ENCODE data around the gene CEP85L. TPM values are rescaled to one million over a fixed set of nuclear protein-coding genes. Genes with fewer than 3 reads are reported as not detected.
A peak's percentile ranks its signal among the peaks of the same experiment; 100 is the strongest.

Gene CEP85L
- total and polyA plus RNA-seq, 4 experiments from 2014 or later = 32.7 to 71.1 (median 50.4) TPM

DNA sequence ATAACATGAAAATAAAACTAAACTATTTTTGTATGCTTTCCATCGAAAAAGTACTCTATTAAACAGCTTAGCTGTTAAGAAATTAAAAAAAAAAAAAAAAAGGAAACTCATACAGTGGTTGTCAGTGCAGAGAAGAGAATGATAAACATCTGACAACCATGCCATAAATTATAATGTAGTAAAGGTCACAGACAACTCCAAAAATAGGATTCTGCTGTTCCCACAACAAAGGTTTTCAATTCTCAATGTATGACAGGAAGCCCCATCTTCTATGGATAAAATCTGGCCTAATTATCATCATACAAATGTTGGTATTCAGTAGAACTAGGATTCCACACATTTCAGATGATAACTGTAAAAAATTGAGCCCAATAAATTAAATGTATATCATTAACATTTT is 98.3 kb downstream of the CEP85L start:
- DNase-seq = no peak
- H3K36me3 ChIP-seq (ENCODE audit: insufficient read depth, low read length) = no peaks in the 10 kb centered on the region
- H3K4me3 Mint-ChIP-seq = no peak overlapping the region
- H3K27ac Mint-ChIP-seq = peak overlapping the region in 2 of 7 donors; percentile 12 to 32
- H3K4me1 ChIP-seq (ENCODE audit: insufficient read depth, low read length) = peaks cover 34% of the 10 kb centered on the region
- H3K9me3 ChIP-seq (ENCODE audit: control insufficient read depth in 1 of 2, low read length in 2 of 2) = no peaks in the 10 kb centered on the region
- peaks cover 22 to 44% (median 34%) of the 10 kb centered on the region in 4 donors for H3K4me1 Mint-ChIP-seq
- no peaks in the 10 kb centered on the region for H3K27me3 ChIP-seq (ENCODE audit: insufficient read depth, low read length)
- CTCF ChIA-PET (ENCODE audit: partially characterized antibody) = interaction anchor here (0.9 to 2.8 kb wide), 5 partner anchors 11 to 578 kb away, joined by 3 to 13 read pairs (median 4); no protein-coding TSS in a partner anchor
- H3K36me3 Mint-ChIP-seq = peaks cover 9 to 16% of the 10 kb centered on the region in 2 donors
- H3K27ac ChIP-seq (ENCODE audit: low read depth, low read length) = no peak overlapping the region
- H3K9me3 Mint-ChIP-seq = no peaks in the 10 kb centered on the region
- intact Hi-C loops (cut with micrococcal nuclease) = loop anchor here (5.0 to 10.0 kb wide), 4 partner anchors 799 to 1208 kb away; partner anchors contain the start of genes GOPC and NUS1
- no peak overlapping the region for H3K4me3 ChIP-seq (ENCODE audit: low read length in 2 of 2)
- no peaks in the 10 kb centered on the region for H3K27me3 Mint-ChIP-seq
- POLR2A ChIA-PET (ENCODE audit: partially characterized antibody) = no interaction called here

DNA sequence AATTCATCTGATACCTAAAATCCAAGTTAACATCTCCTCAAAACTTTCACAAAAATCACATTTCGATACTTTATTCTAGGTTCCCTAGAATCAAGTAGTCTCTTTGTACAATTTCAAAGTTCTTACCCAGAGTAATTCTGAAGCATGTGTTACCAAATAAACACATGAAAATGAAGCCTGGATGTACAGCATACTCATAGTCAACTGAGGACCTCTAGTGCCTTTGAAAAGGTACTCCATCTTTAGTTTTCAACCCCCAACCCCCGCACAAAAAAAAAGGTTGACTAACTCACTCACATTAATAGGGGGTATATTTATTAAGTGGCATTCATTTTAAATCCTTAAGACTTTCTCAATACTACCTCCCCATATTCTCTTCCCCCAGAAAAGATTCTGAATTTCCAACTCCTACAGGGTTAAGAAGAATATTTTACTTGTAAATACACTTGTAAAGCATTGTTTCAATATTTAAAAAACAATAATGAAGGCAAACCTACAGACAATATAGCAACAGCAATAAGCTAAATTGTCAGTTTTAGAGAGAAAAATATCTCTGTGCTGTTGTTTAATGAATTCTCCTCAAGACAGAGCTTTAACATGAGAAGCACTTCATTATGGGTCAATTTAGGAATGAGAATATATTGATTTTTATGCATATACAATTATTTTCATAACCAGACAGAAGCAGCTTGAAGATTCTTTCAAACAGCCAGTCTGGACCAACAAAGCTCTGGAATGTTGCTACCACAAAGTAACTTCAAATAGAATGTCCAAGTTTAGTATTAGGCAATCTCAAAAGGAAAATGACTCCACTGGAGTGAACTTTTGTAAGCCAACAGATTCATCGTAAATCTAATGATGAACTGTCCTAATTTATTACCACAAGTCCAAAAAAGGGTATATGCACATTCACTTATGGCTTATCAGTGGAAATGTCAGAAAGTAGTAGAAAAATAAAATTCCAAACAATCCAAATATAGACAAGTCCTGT is 100.0 kb downstream of the CEP85L start:
- peaks cover 23% of the 10 kb centered on the region for H3K4me1 ChIP-seq (ENCODE audit: insufficient read depth, low read length)
- ChIA-PET POLR2A (ENCODE audit: partially characterized antibody) (no interaction called here), CTCF (ENCODE audit: partially characterized antibody) (interaction anchor here (0.7 to 1.7 kb wide), 10 partner anchors 8 to 575 kb away, joined by 3 to 5 read pairs (median 4); no protein-coding TSS in a partner anchor)
- H3K36me3 Mint-ChIP-seq = peaks cover 9 to 16% of the 10 kb centered on the region in 2 donors
- DNase-seq = peak in 4 of 5 donors; percentile 30 to 54 (median 41)
- H3K27me3 Mint-ChIP-seq = no peaks in the 10 kb centered on the region
- H3K4me1 Mint-ChIP-seq = peaks cover 18 to 37% (median 31%) of the 10 kb centered on the region in 4 donors
- no peaks in the 10 kb centered on the region for H3K9me3 ChIP-seq (ENCODE audit: control insufficient read depth in 1 of 2, low read length in 2 of 2)
- H3K4me3 ChIP-seq (ENCODE audit: low read length in 2 of 2) = no peak overlapping the region
- no peaks in the 10 kb centered on the region for H3K36me3 ChIP-seq (ENCODE audit: insufficient read depth, low read length)
- H3K4me3 Mint-ChIP-seq = peak overlapping the region in 1 of 8 donors; percentile 57
- no peaks in the 10 kb centered on the region for H3K27me3 ChIP-seq (ENCODE audit: insufficient read depth, low read length)
- no peaks in the 10 kb centered on the region for H3K9me3 Mint-ChIP-seq
- H3K27ac ChIP-seq (ENCODE audit: low read depth, low read length) = no peak overlapping the region
- H3K27ac Mint-ChIP-seq = peak overlapping the region in 3 of 7 donors; percentile 52 to 74 (median 72)
- intact Hi-C loops (cut with micrococcal nuclease) = loop anchor here (1.0 to 10.0 kb wide), 6 partner anchors 268 to 1207 kb away; partner anchors contain the start of genes GOPC and NUS1

- peaks cover 21 to 50% (median 37%) of the 10 kb centered on the region in 4 donors for H3K4me1 Mint-ChIP-seq
- H3K9me3 ChIP-seq (ENCODE audit: control insufficient read depth in 1 of 2, low read length in 2 of 2) = no peaks in the 10 kb centered on the region
- peaks cover 23% of the 10 kb centered on the region for H3K4me1 ChIP-seq (ENCODE audit: insufficient read depth, low read length)
- intact Hi-C loops (cut with micrococcal nuclease) = no loop called here
- no peaks in the 10 kb centered on the region for H3K27me3 ChIP-seq (ENCODE audit: insufficient read depth, low read length)
- no peak overlapping the region for H3K4me3 ChIP-seq (ENCODE audit: low read length in 2 of 2)
- DNase-seq = no peak
- H3K9me3 Mint-ChIP-seq = no peaks in the 10 kb centered on the region
- peaks cover 0 to 6% of the 10 kb centered on the region in 2 donors for H3K36me3 Mint-ChIP-seq
- no peak overlapping the region for H3K4me3 Mint-ChIP-seq
- CTCF ChIA-PET (ENCODE audit: partially characterized antibody) = interaction anchor here (1.0 to 1.3 kb wide), 2 partner anchors 31 to 573 kb away, joined by 4 read pairs; no protein-coding TSS in a partner anchor
- H3K27ac ChIP-seq (ENCODE audit: low read depth, low read length) = no peak overlapping the region
- no peaks in the 10 kb centered on the region for H3K36me3 ChIP-seq (ENCODE audit: insufficient read depth, low read length)
- no peak overlapping the region for H3K27ac Mint-ChIP-seq
- POLR2A ChIA-PET (ENCODE audit: partially characterized antibody) = no interaction called here
- H3K27me3 Mint-ChIP-seq = no peaks in the 10 kb centered on the region
These were observed 102.8 kb downstream of the CEP85L start for GRCh38 chr6:118548613-118549012.

- no peak for DNase-seq
- Mint-ChIP-seq H3K27ac (no peak within 1 kb of the TSS), H3K36me3 (peaks cover 0 to 6% of the 10 kb centered on the region in 2 donors), H3K27me3 (no peaks in the 10 kb centered on the region), H3K4me1 (peaks cover 23 to 50% (median 38%) of the 10 kb centered on the region in 4 donors), H3K9me3 (no peaks in the 10 kb centered on the region), H3K4me3 (no peak within 1 kb of the TSS)
- Histone ChIP-seq H3K4me1 (ENCODE audit: insufficient read depth, low read length) (peaks cover 20% of the 10 kb centered on the region), H3K27me3 (ENCODE audit: insufficient read depth, low read length) (no peaks in the 10 kb centered on the region), H3K36me3 (ENCODE audit: insufficient read depth, low read length) (no peaks in the 10 kb centered on the region), H3K4me3 (ENCODE audit: low read length in 2 of 2) (no peak within 1 kb of the TSS), H3K27ac (ENCODE audit: low read depth, low read length) (no peak within 1 kb of the TSS), H3K9me3 (ENCODE audit: control insufficient read depth in 1 of 2, low read length in 2 of 2) (no peaks in the 10 kb centered on the region)
- intact Hi-C loops (cut with micrococcal nuclease) = no loop called here
- CTCF ChIA-PET (ENCODE audit: partially characterized antibody) = interaction anchor here (1.0 to 1.3 kb wide), 2 partner anchors 32 to 572 kb away, joined by 4 read pairs; no protein-coding TSS in a partner anchor
- POLR2A ChIA-PET (ENCODE audit: partially characterized antibody) = no interaction called here
These were observed 103.3 kb downstream of the CEP85L start, which contains the start of gene PLN for GRCh38 chr6:118548136-118548535. TSS of gene PLN (plus strand) at chr6:118548296. CDS start at chr6:118558922, 10,626 bp downstream.

GRCh38 chr6:118546880-118547218 is 104.5 kb downstream of the CEP85L start:
- Histone ChIP-seq H3K4me3 (ENCODE audit: low read length in 2 of 2) (no peak overlapping the region), H3K36me3 (ENCODE audit: insufficient read depth, low read length) (no peaks in the 10 kb centered on the region), H3K27ac (ENCODE audit: low read depth, low read length) (no peak overlapping the region), H3K27me3 (ENCODE audit: insufficient read depth, low read length) (no peaks in the 10 kb centered on the region), H3K4me1 (ENCODE audit: insufficient read depth, low read length) (peaks cover 11% of the 10 kb centered on the region), H3K9me3 (ENCODE audit: control insufficient read depth in 1 of 2, low read length in 2 of 2) (no peaks in the 10 kb centered on the region)
- H3K36me3 Mint-ChIP-seq = peaks cover 0 to 6% of the 10 kb centered on the region in 2 donors
- H3K27me3 Mint-ChIP-seq = no peaks in the 10 kb centered on the region
- H3K9me3 Mint-ChIP-seq = no peaks in the 10 kb centered on the region
- H3K4me3 Mint-ChIP-seq = no peak overlapping the region
- ChIA-PET CTCF (ENCODE audit: partially characterized antibody) (interaction anchor here (1.0 kb wide), 1 partner anchor 571 kb away, joined by 5 read pairs; no protein-coding TSS in a partner anchor), POLR2A (ENCODE audit: partially characterized antibody) (no interaction called here)
- DNase-seq = no peak
- peak overlapping the region in 1 of 7 donors; percentile 8 for H3K27ac Mint-ChIP-seq
- intact Hi-C loops (cut with micrococcal nuclease) = no loop called here
- peaks cover 23 to 46% (median 36%) of the 10 kb centered on the region in 4 donors for H3K4me1 Mint-ChIP-seq

- Mint-ChIP-seq H3K27ac (peak overlapping the region in 1 of 7 donors; percentile 8), H3K9me3 (no peaks in the 10 kb centered on the region), H3K4me3 (no peak overlapping the region), H3K27me3 (no peaks in the 10 kb centered on the region), H3K4me1 (peaks cover 25 to 50% (median 37%) of the 10 kb centered on the region in 4 donors), H3K36me3 (peaks cover 0 to 6% of the 10 kb centered on the region in 2 donors)
- Histone ChIP-seq H3K27me3 (ENCODE audit: insufficient read depth, low read length) (no peaks in the 10 kb centered on the region), H3K4me1 (ENCODE audit: insufficient read depth, low read length) (peaks cover 9% of the 10 kb centered on the region), H3K9me3 (ENCODE audit: control insufficient read depth in 1 of 2, low read length in 2 of 2) (no peaks in the 10 kb centered on the region), H3K36me3 (ENCODE audit: insufficient read depth, low read length) (no peaks in the 10 kb centered on the region), H3K4me3 (ENCODE audit: low read length in 2 of 2) (no peak overlapping the region), H3K27ac (ENCODE audit: low read depth, low read length) (no peak overlapping the region)
- CTCF ChIA-PET (ENCODE audit: partially characterized antibody) = interaction anchor here (1.0 to 1.5 kb wide), 3 partner anchors 13 to 571 kb away, joined by 3 to 5 read pairs (median 4); no protein-coding TSS in a partner anchor
- intact Hi-C loops (cut with micrococcal nuclease) = no loop called here
- POLR2A ChIA-PET (ENCODE audit: partially characterized antibody) = interaction anchor here (1.1 kb wide), 1 partner anchor 9 kb away, joined by 3 read pairs; no protein-coding TSS in a partner anchor
- DNase-seq = no peak
These were observed 105.1 kb downstream of the CEP85L start for GRCh38 chr6:118546164-118546879.
